Measurements from ENCODE around the gene CRYBG2. TPM values are rescaled to one million over a fixed set of nuclear protein-coding genes. Genes with fewer than 3 reads are reported as not detected.
A peak's percentile ranks its signal among the peaks of the same experiment; 100 is the strongest.

CRYBG2 gene
- total and polyA plus RNA-seq, 2 of the 13 experiments (the other 11 are each of a cell fraction or from before 2014, with no cell fraction given) = 1.3 to 2.9 TPM

DNA sequence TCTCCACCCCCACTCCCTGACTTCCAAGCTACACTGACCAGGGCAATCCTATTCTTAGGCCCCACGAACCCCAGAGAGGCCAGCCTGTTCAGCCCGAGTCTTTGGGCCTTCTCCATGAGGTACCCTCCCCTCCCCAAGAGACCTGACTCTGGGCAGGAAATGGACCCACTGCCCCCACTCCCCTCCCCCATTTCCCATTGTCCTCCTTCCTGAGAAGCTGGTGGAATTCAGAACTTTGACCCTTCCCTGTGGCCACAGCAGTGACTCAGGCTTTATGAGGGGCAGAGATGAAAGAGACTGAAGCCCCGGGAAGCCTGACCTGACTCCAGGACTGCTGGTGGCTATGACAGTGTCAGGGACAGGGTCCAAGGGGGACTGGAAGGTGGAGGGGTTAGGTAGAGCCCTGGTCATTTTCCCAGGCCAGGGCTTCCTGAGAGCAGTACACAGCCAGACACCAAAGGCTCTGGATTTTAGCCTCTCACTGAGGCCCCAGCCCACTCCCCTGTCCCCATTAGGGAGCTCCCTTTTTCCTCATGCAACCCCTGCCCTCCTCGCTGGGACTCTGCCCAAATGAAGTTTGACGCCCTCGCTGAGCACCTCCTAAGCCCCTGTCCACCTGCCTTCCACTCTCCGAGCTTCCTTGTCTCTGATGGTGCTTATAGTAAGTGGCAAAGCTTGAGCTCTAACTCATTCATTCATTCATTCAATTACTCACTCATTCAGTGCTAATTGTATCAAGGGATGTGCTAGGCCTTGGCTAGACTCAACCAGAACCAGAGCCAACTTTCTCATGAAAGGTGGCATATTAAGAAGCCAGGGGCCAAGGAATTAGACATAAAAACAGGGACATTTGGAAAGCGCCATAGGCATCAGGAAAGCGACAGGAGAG, 3.0 kb downstream of the CRYBG2 start (continued):
- TF ChIP-seq, protein P1, sequence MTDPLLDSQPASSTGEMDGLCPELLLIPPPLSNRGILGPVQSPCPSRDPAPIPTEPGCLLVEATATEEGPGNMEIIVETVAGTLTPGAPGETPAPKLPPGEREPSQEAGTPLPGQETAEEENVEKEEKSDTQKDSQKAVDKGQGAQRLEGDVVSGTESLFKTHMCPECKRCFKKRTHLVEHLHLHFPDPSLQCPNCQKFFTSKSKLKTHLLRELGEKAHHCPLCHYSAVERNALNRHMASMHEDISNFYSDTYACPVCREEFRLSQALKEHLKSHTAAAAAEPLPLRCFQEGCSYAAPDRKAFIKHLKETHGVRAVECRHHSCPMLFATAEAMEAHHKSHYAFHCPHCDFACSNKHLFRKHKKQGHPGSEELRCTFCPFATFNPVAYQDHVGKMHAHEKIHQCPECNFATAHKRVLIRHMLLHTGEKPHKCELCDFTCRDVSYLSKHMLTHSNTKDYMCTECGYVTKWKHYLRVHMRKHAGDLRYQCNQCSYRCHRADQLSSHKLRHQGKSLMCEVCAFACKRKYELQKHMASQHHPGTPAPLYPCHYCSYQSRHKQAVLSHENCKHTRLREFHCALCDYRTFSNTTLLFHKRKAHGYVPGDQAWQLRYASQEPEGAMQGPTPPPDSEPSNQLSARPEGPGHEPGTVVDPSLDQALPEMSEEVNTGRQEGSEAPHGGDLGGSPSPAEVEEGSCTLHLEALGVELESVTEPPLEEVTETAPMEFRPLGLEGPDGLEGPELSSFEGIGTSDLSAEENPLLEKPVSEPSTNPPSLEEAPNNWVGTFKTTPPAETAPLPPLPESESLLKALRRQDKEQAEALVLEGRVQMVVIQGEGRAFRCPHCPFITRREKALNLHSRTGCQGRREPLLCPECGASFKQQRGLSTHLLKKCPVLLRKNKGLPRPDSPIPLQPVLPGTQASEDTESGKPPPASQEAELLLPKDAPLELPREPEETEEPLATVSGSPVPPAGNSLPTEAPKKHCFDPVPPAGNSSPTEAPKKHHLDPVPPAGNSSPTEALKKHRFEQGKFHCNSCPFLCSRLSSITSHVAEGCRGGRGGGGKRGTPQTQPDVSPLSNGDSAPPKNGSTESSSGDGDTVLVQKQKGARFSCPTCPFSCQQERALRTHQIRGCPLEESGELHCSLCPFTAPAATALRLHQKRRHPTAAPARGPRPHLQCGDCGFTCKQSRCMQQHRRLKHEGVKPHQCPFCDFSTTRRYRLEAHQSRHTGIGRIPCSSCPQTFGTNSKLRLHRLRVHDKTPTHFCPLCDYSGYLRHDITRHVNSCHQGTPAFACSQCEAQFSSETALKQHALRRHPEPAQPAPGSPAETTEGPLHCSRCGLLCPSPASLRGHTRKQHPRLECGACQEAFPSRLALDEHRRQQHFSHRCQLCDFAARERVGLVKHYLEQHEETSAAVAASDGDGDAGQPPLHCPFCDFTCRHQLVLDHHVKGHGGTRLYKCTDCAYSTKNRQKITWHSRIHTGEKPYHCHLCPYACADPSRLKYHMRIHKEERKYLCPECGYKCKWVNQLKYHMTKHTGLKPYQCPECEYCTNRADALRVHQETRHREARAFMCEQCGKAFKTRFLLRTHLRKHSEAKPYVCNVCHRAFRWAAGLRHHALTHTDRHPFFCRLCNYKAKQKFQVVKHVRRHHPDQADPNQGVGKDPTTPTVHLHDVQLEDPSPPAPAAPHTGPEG (CRISPR knock-in tag; IDR thresholded peaks at IDR 0.05) = peak; percentile 63; the same call in 1 of the 2 replicates
- TF ChIP-seq, protein P2, sequence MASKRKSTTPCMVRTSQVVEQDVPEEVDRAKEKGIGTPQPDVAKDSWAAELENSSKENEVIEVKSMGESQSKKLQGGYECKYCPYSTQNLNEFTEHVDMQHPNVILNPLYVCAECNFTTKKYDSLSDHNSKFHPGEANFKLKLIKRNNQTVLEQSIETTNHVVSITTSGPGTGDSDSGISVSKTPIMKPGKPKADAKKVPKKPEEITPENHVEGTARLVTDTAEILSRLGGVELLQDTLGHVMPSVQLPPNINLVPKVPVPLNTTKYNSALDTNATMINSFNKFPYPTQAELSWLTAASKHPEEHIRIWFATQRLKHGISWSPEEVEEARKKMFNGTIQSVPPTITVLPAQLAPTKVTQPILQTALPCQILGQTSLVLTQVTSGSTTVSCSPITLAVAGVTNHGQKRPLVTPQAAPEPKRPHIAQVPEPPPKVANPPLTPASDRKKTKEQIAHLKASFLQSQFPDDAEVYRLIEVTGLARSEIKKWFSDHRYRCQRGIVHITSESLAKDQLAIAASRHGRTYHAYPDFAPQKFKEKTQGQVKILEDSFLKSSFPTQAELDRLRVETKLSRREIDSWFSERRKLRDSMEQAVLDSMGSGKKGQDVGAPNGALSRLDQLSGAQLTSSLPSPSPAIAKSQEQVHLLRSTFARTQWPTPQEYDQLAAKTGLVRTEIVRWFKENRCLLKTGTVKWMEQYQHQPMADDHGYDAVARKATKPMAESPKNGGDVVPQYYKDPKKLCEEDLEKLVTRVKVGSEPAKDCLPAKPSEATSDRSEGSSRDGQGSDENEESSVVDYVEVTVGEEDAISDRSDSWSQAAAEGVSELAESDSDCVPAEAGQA (IDR thresholded peaks at IDR 0.05; ENCODE audit: low read depth) = 0 out of 2 replicates have a peak, but pooled peaks have one; percentile 35
- TF ChIP-seq, protein P2 (CRISPR knock-in tag; IDR thresholded peaks at IDR 0.05; ENCODE audit: borderline replicate concordance) = no peak; the same call in 1 of the 2 replicates
- TF ChIP-seq CENPT (CRISPR knock-in tag; IDR thresholded peaks at IDR 0.05; ENCODE audit: low read depth) (no peak), ATF1 (CRISPR knock-in tag; IDR thresholded peaks at IDR 0.05) (no peak), KDM2A (CRISPR knock-in tag; IDR thresholded peaks at IDR 0.05; ENCODE audit: borderline replicate concordance, low read depth) (peak; percentile 51; the same call in 1 of the 2 replicates), RBFOX2 (IDR thresholded peaks at IDR 0.05; ENCODE audit: low read depth, low read length) (0 out of 2 replicates have a peak, but pooled peaks have one; percentile 58), NONO (IDR thresholded peaks at IDR 0.05) (no peak), NONO (CRISPR knock-in tag; conservative IDR thresholded peaks at IDR 0.05) (peak; percentile 98), CREM (IDR thresholded peaks at IDR 0.05) (peak; percentile 90), CREM (CRISPR knock-in tag; IDR thresholded peaks at IDR 0.05) (no peak)
- TF ChIP-seq, protein P3, sequence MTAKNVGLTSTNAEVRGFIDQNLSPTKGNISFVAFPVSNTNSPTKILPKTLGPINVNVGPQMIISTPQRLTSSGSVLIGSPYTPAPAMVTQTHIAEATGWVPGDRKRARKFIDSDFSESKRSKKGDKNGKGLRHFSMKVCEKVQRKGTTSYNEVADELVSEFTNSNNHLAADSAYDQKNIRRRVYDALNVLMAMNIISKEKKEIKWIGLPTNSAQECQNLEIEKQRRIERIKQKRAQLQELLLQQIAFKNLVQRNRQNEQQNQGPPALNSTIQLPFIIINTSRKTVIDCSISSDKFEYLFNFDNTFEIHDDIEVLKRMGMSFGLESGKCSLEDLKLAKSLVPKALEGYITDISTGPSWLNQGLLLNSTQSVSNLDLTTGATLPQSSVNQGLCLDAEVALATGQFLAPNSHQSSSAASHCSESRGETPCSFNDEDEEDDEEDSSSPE (CRISPR knock-in tag; IDR thresholded peaks at IDR 0.05) = peak; percentile 49; the same call in 1 of the 2 replicates
